H9 (cell line): Measurements from ENCODE around the gene RGL2. TPM values are rescaled to one million over a fixed set of nuclear protein-coding genes. Genes with fewer than 3 reads are reported as not detected.

ENCODE experiments used
- DNase-seq: peaks from one replicate; pipeline ENCODE4 v3.0.0-alpha.2; 2017
- H2AFZ ChIP-seq: one replicate; pipeline ENCODE4 v1.6.1; 2013; ENCODE audit warnings: mild to moderate bottlenecking, low read length, control low read depth, moderate library complexity
- H2AK5ac ChIP-seq: 2 replicates; pipeline ENCODE4 v1.6.1; 2013; ENCODE audit warnings: low read length, control low read depth, mixed read lengths; ENCODE audit not compliant: insufficient read length
- H2BK120ac ChIP-seq: one replicate; pipeline ENCODE4 v1.6.1; 2013; ENCODE audit warnings: low read depth, mild to moderate bottlenecking, low read length, control low read depth, inconsistent platforms; ENCODE audit not compliant: poor library complexity, severe bottlenecking
- H2BK12ac ChIP-seq: 2 replicates; pipeline ENCODE4 v1.6.1; 2013; ENCODE audit warnings: low read length, control low read depth, mixed read lengths, low read depth; ENCODE audit not compliant: insufficient read length
- H2BK15ac ChIP-seq: 2 replicates; pipeline ENCODE4 v1.6.1; 2013; ENCODE audit warnings: low read depth, low read length, control low read depth
- H2BK20ac ChIP-seq: one replicate; pipeline ENCODE4 v1.6.1; 2013; ENCODE audit warnings: low read depth, mild to moderate bottlenecking, low read length, control low read depth, inconsistent platforms; ENCODE audit not compliant: poor library complexity, severe bottlenecking
- H2BK5ac ChIP-seq: 2 replicates; pipeline ENCODE4 v1.6.1; 2013; ENCODE audit warnings: low read length, control low read depth, mixed read lengths; ENCODE audit not compliant: insufficient read length
- H3K14ac ChIP-seq: 2 replicates; pipeline ENCODE4 v1.6.1; 2013; ENCODE audit warnings: low read length, control low read depth; ENCODE audit not compliant: insufficient read depth
- H3K18ac ChIP-seq: 2 replicates; pipeline ENCODE4 v1.6.1; 2013; ENCODE audit warnings: low read depth, mild to moderate bottlenecking, mixed read lengths, low read length, control low read depth; ENCODE audit not compliant: insufficient read length
- H3K23ac ChIP-seq: 2 replicates; pipeline ENCODE4 v1.6.1; 2013; ENCODE audit warnings: low read length, control low read depth, mixed read lengths, low read depth; ENCODE audit not compliant: insufficient read length
- H3K23me2 ChIP-seq: 2 replicates; pipeline ENCODE4 v1.6.1; 2013; ENCODE audit warnings: low read depth, mild to moderate bottlenecking, mixed read lengths, low read length, control low read depth; ENCODE audit not compliant: insufficient read length, poor library complexity, severe bottlenecking
- H3K27ac ChIP-seq: 2 replicates; pipeline ENCODE4 v1.5.1; 2013; ENCODE audit warnings: low read length, control low read depth, mixed read lengths, low read depth; ENCODE audit not compliant: insufficient read length
- H3K27me3 ChIP-seq: 2 replicates; pipeline ENCODE4 v1.6.1; 2013; ENCODE audit warnings: low read length, control low read depth, inconsistent platforms; ENCODE audit not compliant: insufficient read depth
- H3K4ac ChIP-seq: 2 replicates; pipeline ENCODE4 v1.6.1; 2013; ENCODE audit warnings: low read depth, mild to moderate bottlenecking, control low read depth, inconsistent platforms, low read length, moderate library complexity
- H3K4me1 ChIP-seq: 2 replicates; pipeline ENCODE4 v1.6.1; 2013; ENCODE audit warnings: low read length, control low read depth, inconsistent platforms; ENCODE audit not compliant: insufficient read depth
- H3K4me2 ChIP-seq: 2 replicates; pipeline ENCODE4 v1.6.1; 2013; ENCODE audit warnings: low read length, control low read depth, mixed read lengths; ENCODE audit not compliant: insufficient read length, insufficient read depth
- H3K56ac ChIP-seq: 2 replicates; pipeline ENCODE4 v1.6.1; 2013; ENCODE audit warnings: low read depth, mild to moderate bottlenecking, mixed read lengths, low read length, control low read depth; ENCODE audit not compliant: insufficient read length
- H3K79me1 ChIP-seq: 2 replicates; pipeline ENCODE4 v1.6.1; 2013; ENCODE audit warnings: low read depth, mild to moderate bottlenecking, moderate library complexity, low read length, control low read depth, inconsistent platforms; ENCODE audit not compliant: insufficient read depth, poor library complexity, severe bottlenecking
- H3K79me2 ChIP-seq: 2 replicates; pipeline ENCODE4 v1.6.1; 2013; ENCODE audit warnings: low read length, control low read depth, inconsistent platforms; ENCODE audit not compliant: insufficient read depth
- H3K9ac ChIP-seq: 2 replicates; pipeline ENCODE4 v1.6.1; 2013; ENCODE audit warnings: low read length, control low read depth, mixed read lengths; ENCODE audit not compliant: insufficient read length; ENCODE audit errors: extremely low read depth
- H3K9me3 ChIP-seq: one replicate; pipeline ENCODE4 v1.6.1; 2013; ENCODE audit warnings: low read depth, low read length, inconsistent platforms; ENCODE audit not compliant: control insufficient read depth
- H3T11ph ChIP-seq: one replicate; pipeline ENCODE4 v1.6.1; 2013; ENCODE audit warnings: mild to moderate bottlenecking, low read length, control low read depth, inconsistent platforms
- H4K20me1 ChIP-seq: one replicate; pipeline ENCODE4 v1.6.1; 2013; ENCODE audit not compliant: control insufficient read depth, insufficient read length, insufficient read depth
- H4K5ac ChIP-seq: 2 replicates; pipeline ENCODE4 v1.6.1; 2013; ENCODE audit warnings: low read depth, mild to moderate bottlenecking, mixed read lengths, low read length, control low read depth; ENCODE audit not compliant: insufficient read length
- H4K8ac ChIP-seq: replicated peaks from 2 replicates; pipeline ENCODE4 v1.6.1; 2013; ENCODE audit warnings: low read length, control low read depth, mixed read lengths, low read depth; ENCODE audit not compliant: insufficient read length
- H4K91ac ChIP-seq: 2 replicates; pipeline ENCODE4 v1.6.1; 2013; ENCODE audit warnings: low read depth, mild to moderate bottlenecking, moderate library complexity, mixed read lengths, low read length, control low read depth; ENCODE audit not compliant: insufficient read length
- H3K27ac Mint-ChIP-seq, 3 experiments: 2 replicates in 2 of 3; 3 replicates in 1 of 3; pipeline ENCODE4 v1.8.0; 2020 to 2021; ENCODE audit warnings: mixed read lengths in 3 of 3, mild to moderate bottlenecking in 1 of 3, moderate library complexity in 1 of 3
- H3K27me3 Mint-ChIP-seq: 2 replicates; pipeline ENCODE4 v1.8.0; 2021; ENCODE audit warnings: low read depth, mild to moderate bottlenecking, moderate library complexity, mixed read lengths
- H3K36me3 Mint-ChIP-seq, 3 experiments: 2 replicates in 2 of 3; 3 replicates in 1 of 3; pipeline ENCODE4 v1.8.0; 2020 to 2021; ENCODE audit warnings: low read depth in 3 of 3, mixed read lengths in 3 of 3; ENCODE audit not compliant: insufficient read depth in 1 of 3
- H3K4me1 Mint-ChIP-seq, 2 experiments: 2 replicates each; pipeline ENCODE4 v1.8.0; 2020; ENCODE audit warnings: mixed read lengths in 2 of 2
- H3K4me3 Mint-ChIP-seq, 2 experiments: 2 replicates in 1 of 2; 3 replicates in 1 of 2; pipeline ENCODE4 v1.8.0; 2020 to 2021; ENCODE audit warnings: mild to moderate bottlenecking in 2 of 2, mixed read lengths in 2 of 2, moderate library complexity in 1 of 2
- H3K9me3 Mint-ChIP-seq, 2 experiments: 2 replicates in 1 of 2; 3 replicates in 1 of 2; pipeline ENCODE4 v1.8.0; 2020; ENCODE audit warnings: mild to moderate bottlenecking in 2 of 2, mixed read lengths in 2 of 2, moderate library complexity in 1 of 2
- CTCF ChIP-seq: fragments of 200-600 bp; sonication (generic); conservative IDR thresholded peaks from 3 replicates; pipeline ENCODE4 v1.8.0; 2021; ENCODE audit warnings: antibody characterized with exemption, mild to moderate bottlenecking
- WGBS: extraction: QIAGEN DNeasy Blood & Tissue Kit; methylation state at CpG from one replicate; pipeline ENCODE4 v1.1.7; 2013; ENCODE audit warnings: missing lambda C conversion rate, low lambda C conversion rate, mixed read lengths; ENCODE audit not compliant: insufficient read length; ENCODE audit errors: extremely low coverage; 5-methylcytosine and 5-hydroxymethylcytosine counted together
- total RNA-seq: library from RNA; stranded (reverse); gene quantifications from 2 replicates; pipeline ENCODE4 v1.2.1, GENCODE V29; 2021

The RGL2 gene
- total RNA-seq, 1 experiment from 2014 or later: 74.3 TPM

- Histone ChIP-seq H3K23me2 (peaks cover 17% of the 10 kb centered on the region), H2BK12ac (no peak overlapping the region), H3K14ac (no peak overlapping the region), H4K8ac (no peak overlapping the region), H3K27ac (no peak overlapping the region), H4K5ac (no peak overlapping the region), H2AK5ac (no peak overlapping the region), H2BK20ac (no peak overlapping the region), H4K20me1 (no peaks in the 10 kb centered on the region), H3K4me2 (peak overlapping the region; percentile 77), H3K23ac (no peak overlapping the region), H2BK120ac (no peak overlapping the region), H3K79me1 (no peaks in the 10 kb centered on the region), H3K9me3 (no peaks in the 10 kb centered on the region), H2BK5ac (no peak overlapping the region), H3K56ac (no peak overlapping the region), H3T11ph (no peak overlapping the region), H3K4ac (no peak overlapping the region), H3K79me2 (no peaks in the 10 kb centered on the region), H3K4me1 (no peaks in the 10 kb centered on the region; the same call in 1 of the 2 replicates), H2AFZ (no peak overlapping the region), H3K9ac (no peak overlapping the region), H3K27me3 (no peaks in the 10 kb centered on the region; the same call in 1 of the 2 replicates), H2BK15ac (no peak overlapping the region), H4K91ac (no peak overlapping the region), H3K18ac (no peak overlapping the region)
- Mint-ChIP-seq H3K9me3 (no peaks in the 10 kb centered on the region; a peak in 1 of 5 replicates), H3K4me1 (peaks cover 20 to 22% of the 10 kb centered on the region in 2 experiments), H3K27ac (peak overlapping the region in 1 of 3 experiments; percentile 40; a peak in 2 of 7 replicates), H3K4me3 (peak overlapping the region; percentile 64 to 83), H3K36me3 (peaks cover 8 to 24% (median 20%) of the 10 kb centered on the region in 3 experiments; a peak in 6 of 7 replicates), H3K27me3 (peaks cover 41% of the 10 kb centered on the region)
- no peak; the same call in 1 of the 3 replicates for TF ChIP-seq CTCF
- DNase-seq: no peak
- no CpG with 5 or more reads among the region's 18 CpGs for WGBS
These were observed 50.2 kb downstream of the RGL2 start for GRCh38 chr6:33248643-33248931.
